Esophagus squamous epithelium (tissue), 5 donors: ENCODE results near the gene CBFA2T3. TPM values are rescaled to one million over a fixed set of nuclear protein-coding genes. Genes with fewer than 3 reads are reported as not detected.

Experiments used
- DNase-seq: peaks from one replicate; lab custom pipeline; 2025; lab: John Stamatoyannopoulos, UW
- H3K27ac ChIP-seq, 4 donors: fragments of 200-600 bp; sonication (generic); one replicate each; pipeline ENCODE4 v1.5.1; 2016 to 2019; ENCODE audit warnings: mild to moderate bottlenecking in 1 of 4
- H3K27me3 ChIP-seq, 4 donors: fragments of 200-600 bp; sonication (generic); 1 replicate in 3 of 4; 2 replicates in 1 of 4; pipeline versions ENCODE4 v1.5.1 to v1.6.0; 2017 to 2021; ENCODE audit warnings: antibody characterized with exemption in 1 of 4
- H3K36me3 ChIP-seq, 3 donors: fragments of 200-600 bp; sonication (generic); one replicate each; pipeline ENCODE4 v1.5.1; 2016 to 2019
- H3K4me1 ChIP-seq, 3 donors: fragments of 200-600 bp; sonication (generic); one replicate each; pipeline ENCODE4 v1.5.1; 2017 to 2019
- H3K4me3 ChIP-seq, 4 donors: fragments of 200-600 bp; sonication (generic); 1 replicate in 3 of 4; 2 replicates in 1 of 4; pipeline ENCODE4 v1.5.1; 2016 to 2019; ENCODE audit warnings: mild to moderate bottlenecking in 2 of 4, moderate library complexity in 1 of 4
- H3K9me3 ChIP-seq, 3 donors: fragments of 200-600 bp; sonication (generic); one replicate each; pipeline ENCODE4 v1.5.1; 2016 to 2019
- POLR2A ChIP-seq, 4 donors: fragments of 450-650 bp; IDR thresholded peaks; one replicate each; pipeline ENCODE4 v1.6.1; 2017; ENCODE audit warnings: antibody characterized with exemption in 4 of 4, mild to moderate bottlenecking in 4 of 4, moderate library complexity in 3 of 4
- WGBS, 2 donors: methylation state at CpG; one replicate each; pipeline ENCODE4 v1.1.5; 2018; 5-methylcytosine and 5-hydroxymethylcytosine counted together
- intact Hi-C: fragments of 100-400 bp; cut with DNase I; formaldehyde crosslinking; loops from one replicate; pipeline ENCODE4 v1.15.0; 2022
- total RNA-seq, 4 donors: library from RNA; depleted of rRNA; stranded (reverse); fragments of >200 nt; gene quantifications; one replicate each; pipeline ENCODE4 v1.1.0, GENCODE V29; 2016
- TF ChIP-seq, protein P1 (sequence below), 6 experiments: fragments of 450-650 bp in 4 of 6; fragments of 200-600 bp in 2 of 6; sonication (generic) in 2 of 6; IDR thresholded peaks; one replicate each; pipeline ENCODE4 v1.5.1; 2016 to 2019; ENCODE audit warnings: antibody characterized with exemption in 6 of 6, mild to moderate bottlenecking in 4 of 6, moderate library complexity in 4 of 6
- donor health status: DM: yes; HTN: yes; CAD: no.

Gene CBFA2T3
- total RNA-seq, 4 donors from 2014 or later, result 0.18 to 2.7 (median 1.4) TPM

DNA sequence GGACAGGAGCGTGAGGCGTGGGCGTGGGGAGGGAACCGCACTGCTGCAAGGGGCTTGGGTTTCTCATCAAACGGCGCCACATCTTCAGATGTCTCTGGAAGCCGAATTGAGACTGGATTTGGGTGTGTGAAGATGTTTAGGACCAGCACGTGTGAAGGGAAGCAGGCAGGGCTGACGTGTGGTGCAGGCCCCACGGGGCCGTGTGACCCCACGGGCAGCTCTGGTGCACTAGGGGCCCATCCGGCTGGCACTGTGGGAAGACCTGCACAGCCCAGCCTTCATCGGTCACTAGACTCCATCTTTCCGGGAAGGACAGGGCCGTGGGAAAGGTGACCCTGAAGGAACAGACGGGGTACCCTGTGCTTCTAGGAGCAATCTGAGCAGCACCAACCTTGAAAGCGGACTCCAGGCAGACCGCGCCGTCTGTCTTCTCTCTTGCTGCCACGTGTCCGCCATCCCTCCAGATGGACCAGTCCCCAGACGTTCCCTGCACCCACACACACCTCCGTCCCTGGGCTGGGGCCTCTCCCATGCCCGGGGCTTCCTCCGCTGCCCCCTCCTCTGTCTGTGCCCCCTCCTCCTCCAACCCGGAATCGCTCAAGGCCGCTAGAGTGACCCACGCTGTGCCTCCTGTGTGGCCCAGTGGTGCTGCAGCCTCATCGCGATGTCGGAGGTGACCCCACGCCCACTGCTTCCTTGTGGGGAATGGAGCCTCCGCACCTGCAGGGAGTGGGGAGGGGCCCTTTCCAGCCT lies 23.4 kb upstream of the CBFA2T3 start:
- Histone ChIP-seq H3K4me1 (peaks cover 0 to 8% (median 0%) of the 10 kb centered on the region in 3 donors), H3K27ac (no peak overlapping the region), H3K27me3 (peaks cover 0 to 80% (median 6%) of the 10 kb centered on the region in 4 donors), H3K36me3 (no peaks in the 10 kb centered on the region), H3K9me3 (peaks cover 0 to 37% (median 20%) of the 10 kb centered on the region in 3 donors), H3K4me3 (no peak overlapping the region)
- intact Hi-C loops, result no loop called here
- no peak for DNase-seq
- 73 to 78% methylated on average over 26 to 27 of the region's 36 CpGs for whole genome bisulfite sequencing, 2 donors
- TF ChIP-seq, protein P1, sequence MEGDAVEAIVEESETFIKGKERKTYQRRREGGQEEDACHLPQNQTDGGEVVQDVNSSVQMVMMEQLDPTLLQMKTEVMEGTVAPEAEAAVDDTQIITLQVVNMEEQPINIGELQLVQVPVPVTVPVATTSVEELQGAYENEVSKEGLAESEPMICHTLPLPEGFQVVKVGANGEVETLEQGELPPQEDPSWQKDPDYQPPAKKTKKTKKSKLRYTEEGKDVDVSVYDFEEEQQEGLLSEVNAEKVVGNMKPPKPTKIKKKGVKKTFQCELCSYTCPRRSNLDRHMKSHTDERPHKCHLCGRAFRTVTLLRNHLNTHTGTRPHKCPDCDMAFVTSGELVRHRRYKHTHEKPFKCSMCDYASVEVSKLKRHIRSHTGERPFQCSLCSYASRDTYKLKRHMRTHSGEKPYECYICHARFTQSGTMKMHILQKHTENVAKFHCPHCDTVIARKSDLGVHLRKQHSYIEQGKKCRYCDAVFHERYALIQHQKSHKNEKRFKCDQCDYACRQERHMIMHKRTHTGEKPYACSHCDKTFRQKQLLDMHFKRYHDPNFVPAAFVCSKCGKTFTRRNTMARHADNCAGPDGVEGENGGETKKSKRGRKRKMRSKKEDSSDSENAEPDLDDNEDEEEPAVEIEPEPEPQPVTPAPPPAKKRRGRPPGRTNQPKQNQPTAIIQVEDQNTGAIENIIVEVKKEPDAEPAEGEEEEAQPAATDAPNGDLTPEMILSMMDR (IDR thresholded peaks at IDR 0.05), result no peak
- TF ChIP-seq POLR2A (IDR thresholded peaks at IDR 0.05), result no peak

DNA sequence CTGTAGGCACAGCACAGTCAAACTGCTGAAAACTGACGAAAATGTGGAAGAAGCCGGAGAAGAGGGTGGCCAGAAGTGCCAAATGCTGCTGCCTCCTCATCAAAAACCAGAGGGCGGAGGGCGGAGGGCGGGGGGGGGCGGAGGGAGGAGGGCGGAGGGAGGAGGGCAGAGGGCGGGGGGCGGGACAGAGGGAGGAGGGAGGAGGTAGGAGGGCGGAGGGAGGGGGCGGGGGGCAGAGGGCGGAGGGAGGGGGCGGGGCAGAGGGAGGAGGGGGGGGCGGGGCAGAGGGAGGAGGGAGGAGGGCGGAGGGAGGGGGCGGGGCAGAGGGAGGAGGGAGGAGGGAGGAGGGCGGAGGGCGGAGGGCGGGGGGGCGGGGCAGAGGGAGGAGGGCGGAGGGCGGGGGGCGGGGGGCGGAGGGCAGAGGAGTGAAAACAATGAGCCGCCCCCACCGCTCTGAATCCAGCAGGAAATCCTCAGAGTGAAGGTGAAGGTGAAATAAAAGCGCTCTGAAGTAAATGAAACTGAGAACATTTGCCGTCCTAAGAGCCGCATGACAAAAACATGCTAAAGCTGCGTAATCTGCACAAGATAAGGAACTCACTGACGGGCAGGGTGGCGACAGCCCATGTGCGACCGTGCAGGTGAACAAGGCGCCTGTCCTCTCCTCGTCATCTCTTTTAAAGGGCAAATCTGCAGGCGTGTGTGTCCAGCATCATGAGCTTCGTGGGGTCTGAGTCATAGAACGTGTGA lies 22.6 kb upstream of the CBFA2T3 start:
- Histone ChIP-seq H3K4me1 (peaks cover 0 to 8% (median 0%) of the 10 kb centered on the region in 3 donors), H3K36me3 (no peaks in the 10 kb centered on the region), H3K27me3 (peaks cover 0 to 80% (median 7%) of the 10 kb centered on the region in 4 donors), H3K9me3 (peaks cover 0 to 37% (median 20%) of the 10 kb centered on the region in 3 donors), H3K27ac (no peak overlapping the region), H3K4me3 (no peak overlapping the region)
- WGBS, 2 donors, result 26 to 30% methylated on average over 17 to 19 of the region's 39 CpGs
- no peak for DNase-seq
- TF ChIP-seq, protein P1 (IDR thresholded peaks at IDR 0.05), result no peak
- TF ChIP-seq POLR2A (IDR thresholded peaks at IDR 0.05), result no peak
- intact Hi-C loops, result no loop called here

DNA sequence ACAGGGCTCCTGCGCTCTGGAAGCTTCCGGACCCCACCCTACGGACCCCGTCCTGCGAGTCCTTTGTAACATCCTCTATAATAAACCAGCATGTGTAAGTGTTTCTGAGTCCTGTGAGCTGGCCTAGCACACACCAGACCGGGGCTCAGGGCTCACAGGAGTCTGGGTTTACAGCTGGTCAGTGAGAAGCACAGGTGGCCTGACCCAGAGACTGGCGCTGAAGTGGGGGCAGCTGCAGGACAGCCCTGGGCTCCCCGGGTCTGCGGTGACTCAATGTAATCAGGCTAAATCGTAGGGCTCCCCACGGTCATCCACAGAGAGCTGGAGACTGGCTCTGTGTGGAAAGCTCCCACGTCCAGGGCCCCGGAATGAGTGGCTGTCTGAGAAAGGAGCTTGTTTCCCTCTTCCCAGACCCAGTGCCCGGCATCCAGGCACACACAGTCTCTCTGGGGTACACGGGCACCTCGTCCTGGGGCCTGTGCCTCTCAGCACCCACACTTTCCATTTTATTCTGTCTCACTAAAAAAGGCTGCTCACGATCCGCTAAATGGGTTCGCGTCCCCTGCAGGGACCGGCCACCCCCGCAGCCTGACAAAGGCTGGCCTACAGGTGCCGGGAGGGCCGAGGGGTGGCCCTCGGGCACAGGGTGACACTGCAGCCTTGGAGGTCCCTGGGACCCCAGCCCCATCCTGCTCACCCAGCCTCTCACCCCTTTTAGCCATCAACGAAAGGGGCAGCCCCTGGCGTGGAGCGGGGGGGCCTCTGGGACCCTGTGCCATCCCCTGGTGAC lies 18.9 kb upstream of the CBFA2T3 start:
- no peak overlapping the region for H3K27ac ChIP-seq
- intact Hi-C loops, result no loop called here
- H3K9me3 ChIP-seq, result peaks cover 0 to 30% (median 20%) of the 10 kb centered on the region in 3 donors
- TF ChIP-seq, protein P1 (IDR thresholded peaks at IDR 0.05), result no peak
- no peak for TF ChIP-seq POLR2A (IDR thresholded peaks at IDR 0.05)
- peaks cover 0 to 89% (median 11%) of the 10 kb centered on the region in 4 donors for H3K27me3 ChIP-seq
- no peak overlapping the region for H3K4me3 ChIP-seq
- 86% methylated on average over 7 of the region's 28 CpGs; no CpG with 5 or more reads in 1 of the 2 donors for WGBS, 2 donors
- DNase-seq, result no peak
- H3K4me1 ChIP-seq, result peaks cover 0 to 9% (median 0%) of the 10 kb centered on the region in 3 donors
- H3K36me3 ChIP-seq, result no peaks in the 10 kb centered on the region

DNA sequence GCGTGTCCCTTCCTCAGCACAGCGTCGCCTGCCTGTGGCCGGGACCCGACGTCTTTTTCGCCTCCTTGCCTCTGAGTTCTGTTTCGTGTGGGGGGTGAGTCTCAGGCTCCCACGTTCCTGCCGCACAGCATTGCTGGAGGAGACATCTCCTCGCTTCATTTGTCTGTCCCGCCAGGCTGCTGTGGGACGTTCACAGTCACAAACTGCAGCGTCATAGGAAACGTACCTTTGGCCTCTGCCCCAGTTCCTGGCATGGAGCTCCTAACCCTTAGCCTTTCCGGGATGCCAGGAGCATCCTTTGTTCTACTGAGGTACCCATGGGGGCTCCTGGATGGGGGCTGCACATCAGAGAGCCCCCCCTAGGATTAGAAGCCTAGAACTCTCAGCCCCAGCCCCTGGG lies 18.2 kb upstream of the CBFA2T3 start:
- peaks cover 0 to 24% (median 20%) of the 10 kb centered on the region in 3 donors for H3K9me3 ChIP-seq
- DNase-seq, result no peak
- no peak overlapping the region for H3K4me3 ChIP-seq
- 59 to 69% methylated on average over 10 to 11 of the region's 16 CpGs for WGBS, 2 donors
- H3K27me3 ChIP-seq, result peaks cover 0 to 89% (median 11%) of the 10 kb centered on the region in 4 donors
- no peak overlapping the region for H3K27ac ChIP-seq
- TF ChIP-seq, protein P1 (IDR thresholded peaks at IDR 0.05), result no peak
- no peak for TF ChIP-seq POLR2A (IDR thresholded peaks at IDR 0.05)
- H3K4me1 ChIP-seq, result peaks cover 0 to 9% (median 0%) of the 10 kb centered on the region in 3 donors
- no peaks in the 10 kb centered on the region for H3K36me3 ChIP-seq
- intact Hi-C loops, result no loop called here
